IMR-90 (cell line): ENCODE measurements around the gene KIFC3. TPM values are rescaled to one million over a fixed set of nuclear protein-coding genes. Genes with fewer than 3 reads are reported as not detected.
A peak's percentile ranks its signal among the peaks of the same experiment; 100 is the strongest.

ENCODE experiments used
- ATAC-seq: fragments of 200-7000 bp; cut with Tn5 transposase; 2 replicates; pipeline ENCODE4 v1.9.1; 2020; ENCODE audit warnings: low read depth, mild to moderate bottlenecking, moderate library complexity
- BruUV-seq: library from RNA; stranded (reverse); fragments of 400-500 nt; replicated peaks from 2 replicates; lab custom pipeline; 2021; lab: Mats Ljungman, UMichigan
- CTCF ChIA-PET: fragments of 300-600 bp; formaldehyde crosslinking; extraction: SDS; loops from one replicate; lab custom pipeline; 2021; ENCODE audit warnings: antibody characterized with exemption; lab: Yijun Ruan, JAX
- POLR2A ChIA-PET: fragments of 300-600 bp; sonication (Branson Sonifier 250); formaldehyde crosslinking; loops from one replicate; lab custom pipeline; 2022; ENCODE audit warnings: antibody characterized with exemption; ENCODE audit not compliant: unreplicated experiment; lab: Charles Lee
- DNase-seq: peaks from one replicate; pipeline ENCODE4 v3.0.0; 2013
- H2AFZ ChIP-seq: replicated peaks from 2 replicates; pipeline ENCODE3; 2013; ENCODE audit warnings: low read length, mild to moderate bottlenecking; ENCODE audit not compliant: poor library complexity
- H2AK5ac ChIP-seq: 2 replicates; pipeline ENCODE4 v1.6.1; 2013; ENCODE audit warnings: low read depth, low read length, inconsistent platforms
- H2AK9ac ChIP-seq: replicated peaks from 2 replicates; pipeline ENCODE3; 2013; ENCODE audit warnings: mild to moderate bottlenecking, low read depth, low read length, moderate library complexity; ENCODE audit not compliant: poor library complexity
- H2BK120ac ChIP-seq: 2 replicates; pipeline ENCODE4 v1.6.1; 2013; ENCODE audit warnings: low read depth, low read length, inconsistent platforms
- H2BK15ac ChIP-seq: 3 replicates; pipeline ENCODE4 v1.6.1; 2013; ENCODE audit warnings: low read depth, low read length, inconsistent platforms
- H2BK20ac ChIP-seq: 2 replicates; pipeline ENCODE4 v1.6.1; 2013; ENCODE audit warnings: low read depth, mild to moderate bottlenecking, inconsistent platforms, low read length, moderate library complexity
- H2BK5ac ChIP-seq: 2 replicates; pipeline ENCODE4 v1.6.1; 2013; ENCODE audit warnings: mild to moderate bottlenecking, low read depth, low read length, inconsistent platforms; ENCODE audit not compliant: poor library complexity, severe bottlenecking
- H3K14ac ChIP-seq: replicated peaks from 2 replicates; pipeline ENCODE4 v1.6.1; 2013; ENCODE audit warnings: low read depth, low read length, inconsistent platforms
- H3K18ac ChIP-seq: 2 replicates; pipeline ENCODE4 v1.6.1; 2013; ENCODE audit warnings: low read depth, low read length, control low read depth
- H3K23ac ChIP-seq: 2 replicates; pipeline ENCODE4 v1.6.1; 2013; ENCODE audit warnings: low read depth, low read length, inconsistent platforms
- H3K27ac ChIP-seq: 2 replicates; pipeline ENCODE4 v1.5.1; 2013; ENCODE audit warnings: mild to moderate bottlenecking, control low read depth, low read length; ENCODE audit not compliant: insufficient read depth
- H3K27me3 ChIP-seq: 2 replicates; pipeline ENCODE4 v1.6.1; 2013; ENCODE audit warnings: low read length; ENCODE audit not compliant: control insufficient read depth, insufficient read depth
- H3K36me3 ChIP-seq: 2 replicates; pipeline ENCODE4 v1.6.1; 2013; ENCODE audit warnings: low read length, mixed read lengths; ENCODE audit not compliant: control insufficient read depth, insufficient read depth
- H3K4ac ChIP-seq: 2 replicates; pipeline ENCODE4 v1.6.1; 2013; ENCODE audit warnings: low read depth, low read length, inconsistent platforms
- H3K4me1 ChIP-seq: 2 replicates; pipeline ENCODE4 v1.6.1; 2013; ENCODE audit warnings: low read length, mixed read lengths; ENCODE audit not compliant: control insufficient read depth, insufficient read depth
- H3K4me2 ChIP-seq: 2 replicates; pipeline ENCODE4 v1.6.1; 2013; ENCODE audit warnings: low read depth, mild to moderate bottlenecking, control low read depth, low read length, moderate library complexity
- H3K4me3 ChIP-seq: 2 replicates; pipeline ENCODE4 v1.5.1; 2013; ENCODE audit warnings: low read depth, mild to moderate bottlenecking, control low read depth, low read length, moderate library complexity; ENCODE audit not compliant: insufficient read depth
- H3K56ac ChIP-seq: 2 replicates; pipeline ENCODE4 v1.6.1; 2013; ENCODE audit warnings: low read length, inconsistent platforms; ENCODE audit not compliant: insufficient read depth; ENCODE audit errors: extremely low read depth
- H3K79me1 ChIP-seq, 2 experiments: 2 replicates each; pipeline ENCODE4 v1.6.1; 2013; ENCODE audit warnings: low read length in 2 of 2, inconsistent platforms in 1 of 2, low read depth in 1 of 2
- H3K9ac ChIP-seq: 2 replicates; pipeline ENCODE4 v1.6.1; 2013; ENCODE audit warnings: low read depth, low read length, control low read depth
- H3K9me1 ChIP-seq: 2 replicates; pipeline ENCODE4 v1.6.1; 2013; ENCODE audit warnings: low read length, inconsistent platforms; ENCODE audit not compliant: insufficient read depth
- H3K9me3 ChIP-seq: 2 replicates; pipeline ENCODE4 v1.6.1; 2013; ENCODE audit warnings: low read length; ENCODE audit not compliant: control insufficient read depth, insufficient read depth
- H4K20me1 ChIP-seq: 2 replicates; pipeline ENCODE4 v1.6.1; 2013; ENCODE audit warnings: low read length, inconsistent platforms; ENCODE audit not compliant: insufficient read depth
- H4K5ac ChIP-seq: 2 replicates; pipeline ENCODE4 v1.6.1; 2013; ENCODE audit warnings: mild to moderate bottlenecking, low read depth, low read length, control low read depth
- H4K8ac ChIP-seq, 2 experiments: 2 replicates each; pipeline ENCODE4 v1.6.1; 2013; ENCODE audit warnings: low read depth in 2 of 2, low read length in 2 of 2, control low read depth in 1 of 2, inconsistent platforms in 1 of 2
- H4K91ac ChIP-seq: 2 replicates; pipeline ENCODE4 v1.6.1; 2013; ENCODE audit warnings: low read depth, low read length, inconsistent platforms; ENCODE audit not compliant: insufficient read depth
- BHLHE40 ChIP-seq: fragments of 150-350 bp; IDR thresholded peaks from 2 replicates; pipeline ENCODE4 v1.6.1; 2016; ENCODE audit warnings: mild to moderate bottlenecking, low read depth, low read length
- CEBPB ChIP-seq: IDR thresholded peaks from 2 replicates; pipeline ENCODE4 v1.6.1; 2012; ENCODE audit warnings: low read depth, low read length, improper control_type of control experiment
- CTCF ChIP-seq: conservative IDR thresholded peaks from 2 replicates; pipeline ENCODE4 v1.5.1; 2012; ENCODE audit warnings: mild to moderate bottlenecking, low read depth, low read length, improper control_type of control experiment
- MAFK ChIP-seq: IDR thresholded peaks from 2 replicates; pipeline ENCODE4 v1.6.1; 2012; ENCODE audit warnings: low read depth, low read length, improper control_type of control experiment
- MAZ ChIP-seq: IDR thresholded peaks from 2 replicates; pipeline ENCODE4 v1.6.1; 2012; ENCODE audit warnings: low read depth, mild to moderate bottlenecking, low read length, improper control_type of control experiment, moderate library complexity, borderline replicate concordance
- MXI1 ChIP-seq: IDR thresholded peaks from 2 replicates; pipeline ENCODE4 v1.6.1; 2012; ENCODE audit warnings: low read depth, mild to moderate bottlenecking, low read length, moderate library complexity, borderline replicate concordance
- POLR2A ChIP-seq: IDR thresholded peaks from 2 replicates; pipeline ENCODE4 v1.6.1; 2012; ENCODE audit warnings: mild to moderate bottlenecking, low read depth, low read length
- USF2 ChIP-seq: fragments of 150-350 bp; IDR thresholded peaks from 2 replicates; pipeline ENCODE4 v1.6.1; 2017; ENCODE audit warnings: mild to moderate bottlenecking, antibody characterized with exemption, low read length, low read depth
- WGBS, 2 experiments: methylation state at CpG; one replicate each; pipeline versions ENCODE4 v1.1.5 to v1.1.7; 2013; ENCODE audit warnings: missing lambda C conversion rate in 2 of 2; ENCODE audit not compliant: insufficient read length in 1 of 2; ENCODE audit errors: extremely low coverage in 2 of 2; 5-methylcytosine and 5-hydroxymethylcytosine counted together
- dilution Hi-C: fragments of 300-500 bp; cut with HindIII; formaldehyde crosslinking; loops from one replicate; pipeline ENCODE4 v1.14.3; 2018; ENCODE audit warnings: low sequenced_read_pairs; ENCODE audit not compliant: unreplicated experiment
- in situ Hi-C: fragments of 300-500 bp; cut with MboI; formaldehyde crosslinking; loops from 3 replicates; pipeline ENCODE4 v1.14.3; 2019; ENCODE audit warnings: low sequenced_read_pairs, inconsistent platforms, mixed read lengths
- intact Hi-C: fragments of 100-400 bp; cut with micrococcal nuclease; formaldehyde crosslinking; loops from 2 replicates; pipeline ENCODE4 v1.10.0; 2022
- polyA plus RNA-seq, 3 experiments: library from polyadenylated mRNA; depleted of rRNA; stranded (reverse); fragments of >200 nt; gene quantifications; 2 replicates each; pipeline ENCODE4 v1.2.3, GENCODE V29; 2012; ENCODE audit warnings: low replicate concordance in 1 of 3
- total RNA-seq: library from RNA; depleted of rRNA; stranded (reverse); fragments of >200 nt; gene quantifications from 2 replicates; pipeline ENCODE4 v1.2.3, GENCODE V29; 2012

The KIFC3 gene
- total and polyA plus RNA-seq, 2 of the 4 experiments (the other 2 are of a cell fraction): 48.6 to 62.5 TPM

GRCh38 chr16:57736419-57737351 is 65.6 kb downstream of the KIFC3 start:
- ChIA-PET CTCF (interaction anchor here (0.7 to 1.1 kb wide), 5 partner anchors 9 to 161 kb away, joined by 3 to 8 read pairs (median 3); no protein-coding TSS in a partner anchor), POLR2A (no interaction called here)
- Histone ChIP-seq H4K5ac (no peak overlapping the region; the same call in 1 of the 2 replicates), H3K36me3 (no peaks in the 10 kb centered on the region; the same call in 1 of the 2 replicates), H3K9ac (peak overlapping the region; percentile 42), H3K4me1 (peaks cover 10% of the 10 kb centered on the region), H2AFZ (peak overlapping the region; percentile 98), H2BK120ac (peak overlapping the region; percentile 10; the same call in 1 of the 2 replicates), H3K27ac (peak overlapping the region; percentile 60), H3K23ac (no peak overlapping the region), H4K20me1 (no peaks in the 10 kb centered on the region), H2AK5ac (peak overlapping the region; percentile 25), H3K4ac (peak overlapping the region; percentile 42), H3K4me3 (peak overlapping the region; percentile 70), H2BK15ac (peak overlapping the region; percentile 20; the same call in 1 of the 3 replicates), H2AK9ac (peak overlapping the region; percentile 88), H3K27me3 (no peaks in the 10 kb centered on the region), H3K4me2 (peak overlapping the region; percentile 72), H2BK5ac (peak overlapping the region; percentile 70), H3K18ac (no peak overlapping the region; the same call in 1 of the 2 replicates), H2BK20ac (no peak overlapping the region; the same call in 1 of the 2 replicates), H3K9me1 (peaks cover 3% of the 10 kb centered on the region; the same call in 1 of the 2 replicates), H3K9me3 (no peaks in the 10 kb centered on the region), H3K14ac (0 out of 2 replicates have a peak overlapping the region, but pooled peaks have one; percentile 1), H3K56ac (peak overlapping the region; percentile 32; the same call in 1 of the 2 replicates), H4K8ac (peak overlapping the region in 1 of 2 experiments; percentile 38; a peak in 1 of 4 replicates), H4K91ac (no peak overlapping the region; the same call in 1 of the 2 replicates), H3K79me1 (peaks cover 0 to 22% of the 10 kb centered on the region in 2 experiments; a peak in 2 of 4 replicates)
- intact Hi-C loops (loop anchor here (5.0 kb wide), 3 partner anchors 144 to 391 kb away; partner anchors contain the start of gene CFAP20), in situ Hi-C loops (no loop called here), dilution Hi-C loops (no loop called here)
- ATAC-seq (peak; percentile 33), DNase-seq (peak; percentile 87)
- TF ChIP-seq MXI1: peak; percentile 65
- no peak for TF ChIP-seq MAZ
- TF ChIP-seq POLR2A: no peak; the same call in 1 of the 2 replicates
- TF ChIP-seq BHLHE40: peak; percentile 42; the same call in 1 of the 2 replicates
- peak; percentile 72 for TF ChIP-seq CEBPB
- TF ChIP-seq MAFK: no peak
- peak; percentile 18; the same call in 1 of the 2 replicates for TF ChIP-seq CTCF
- peak; percentile 79 for TF ChIP-seq USF2
- BruUV-seq: no TSS peak
- 18% methylated on average over 8 of the region's 23 CpGs; no CpG with 5 or more reads in 1 of the 2 experiments for WGBS, 2 experiments
